Mucosa of descending colon (tissue), 3 donors: ENCODE data around the gene FNDC10. TPM values are rescaled to one million over a fixed set of nuclear protein-coding genes. Genes with fewer than 3 reads are reported as not detected.

ENCODE experiments used
- ATAC-seq: fragments of 200-7000 bp; cut with Tn5 transposase; one replicate; pipeline ENCODE4 v1.9.1; 2020; ENCODE audit warnings: mild to moderate bottlenecking, moderate library complexity
- DNase-seq, 3 donors: peaks; one replicate each; pipeline ENCODE4 v3.0.0-alpha.2; 2020
- H3K36me3 ChIP-seq: fragments of 200-600 bp; one replicate; pipeline ENCODE4 v1.8.0; 2021; ENCODE audit warnings: low read depth, mild to moderate bottlenecking
- H3K4me1 ChIP-seq: fragments of 200-600 bp; one replicate; pipeline ENCODE4 v1.8.0; 2021; ENCODE audit warnings: low read depth, mild to moderate bottlenecking
- H3K4me3 ChIP-seq: fragments of 200-600 bp; one replicate; pipeline ENCODE4 v1.8.0; 2021; ENCODE audit warnings: mild to moderate bottlenecking
- H3K9me3 ChIP-seq: fragments of 200-600 bp; one replicate; pipeline ENCODE4 v1.8.0; 2021; ENCODE audit warnings: mild to moderate bottlenecking
- intact Hi-C, 2 donors: fragments of 100-400 bp; cut with DNase I in 1 of 2; cut with micrococcal nuclease in 1 of 2; formaldehyde crosslinking; loops; one replicate each; pipeline versions ENCODE4 v1.11.0 to v1.11.1; 2022; cut with DNase I, micrococcal nuclease
- total RNA-seq, 3 donors: library from RNA; stranded (reverse); fragmentation: NEBNext Ultra II Directional in 2 of 3; extraction: Animal tissue kit (Norgen Biotek cat#: 25700) in 2 of 3; gene quantifications; one replicate each; pipeline versions ENCODE4 v1.2.1 to v1.2.4, GENCODE V29; 2021 to 2023
- TF ChIP-seq, protein P1 (sequence below): fragments of 200-600 bp; IDR thresholded peaks from one replicate; pipeline ENCODE4 v1.8.0; 2022; ENCODE audit warnings: antibody characterized with exemption, mild to moderate bottlenecking
- donor health status: DM: no; HTN: no; CAD: no; lungs with moderate emphysema.
- donor health status: DM: no; HTN: no; CAD: no.
- donor health status: DM: no; HTN: yes; CAD: no.

FNDC10 gene
- total RNA-seq, 3 donors from 2014 or later, result 1.2 to 3.2 (median 3.1) TPM

GRCh38 chr1:1631782-1632420, 32.0 kb upstream of the FNDC10 start, which contains the start of gene MMP23B:
Gene MMP23B (plus strand): TSS chr1:1632173. CDS start chr1:1632219, 46 bp downstream.
- Histone ChIP-seq H3K9me3 (no peaks in the 10 kb centered on the region), H3K4me3 (no peak within 1 kb of the TSS), H3K4me1 (peaks cover 12% of the 10 kb centered on the region), H3K36me3 (no peaks in the 10 kb centered on the region)
- DNase-seq, result peak in 1 of 3 donors; percentile 60
- ATAC-seq, result no peak
- TF ChIP-seq, protein P1, sequence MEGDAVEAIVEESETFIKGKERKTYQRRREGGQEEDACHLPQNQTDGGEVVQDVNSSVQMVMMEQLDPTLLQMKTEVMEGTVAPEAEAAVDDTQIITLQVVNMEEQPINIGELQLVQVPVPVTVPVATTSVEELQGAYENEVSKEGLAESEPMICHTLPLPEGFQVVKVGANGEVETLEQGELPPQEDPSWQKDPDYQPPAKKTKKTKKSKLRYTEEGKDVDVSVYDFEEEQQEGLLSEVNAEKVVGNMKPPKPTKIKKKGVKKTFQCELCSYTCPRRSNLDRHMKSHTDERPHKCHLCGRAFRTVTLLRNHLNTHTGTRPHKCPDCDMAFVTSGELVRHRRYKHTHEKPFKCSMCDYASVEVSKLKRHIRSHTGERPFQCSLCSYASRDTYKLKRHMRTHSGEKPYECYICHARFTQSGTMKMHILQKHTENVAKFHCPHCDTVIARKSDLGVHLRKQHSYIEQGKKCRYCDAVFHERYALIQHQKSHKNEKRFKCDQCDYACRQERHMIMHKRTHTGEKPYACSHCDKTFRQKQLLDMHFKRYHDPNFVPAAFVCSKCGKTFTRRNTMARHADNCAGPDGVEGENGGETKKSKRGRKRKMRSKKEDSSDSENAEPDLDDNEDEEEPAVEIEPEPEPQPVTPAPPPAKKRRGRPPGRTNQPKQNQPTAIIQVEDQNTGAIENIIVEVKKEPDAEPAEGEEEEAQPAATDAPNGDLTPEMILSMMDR, result no peak
- intact Hi-C loops, result no loop called here

- peak; percentile 5 for ATAC-seq
- Histone ChIP-seq H3K4me3 (no peak overlapping the region), H3K36me3 (no peaks in the 10 kb centered on the region), H3K4me1 (peaks cover 19% of the 10 kb centered on the region), H3K9me3 (no peaks in the 10 kb centered on the region)
- peak; percentile 48 to 79 (median 72) for DNase-seq
- TF ChIP-seq, protein P1, result no peak
- intact Hi-C loops, result no loop called here
Measured at GRCh38 chr1:1630965-1631781, 31.2 kb upstream of the FNDC10 start.

GRCh38 chr1:1630191-1630964, 30.4 kb upstream of the FNDC10 start:
- Histone ChIP-seq H3K4me1 (peaks cover 19% of the 10 kb centered on the region), H3K9me3 (no peaks in the 10 kb centered on the region), H3K4me3 (no peak overlapping the region), H3K36me3 (no peaks in the 10 kb centered on the region)
- intact Hi-C loops, result no loop called here
- TF ChIP-seq, protein P1, result no peak
- peak; percentile 73 for ATAC-seq
- DNase-seq, result peak; percentile 79 to 94 (median 89)

DNA sequence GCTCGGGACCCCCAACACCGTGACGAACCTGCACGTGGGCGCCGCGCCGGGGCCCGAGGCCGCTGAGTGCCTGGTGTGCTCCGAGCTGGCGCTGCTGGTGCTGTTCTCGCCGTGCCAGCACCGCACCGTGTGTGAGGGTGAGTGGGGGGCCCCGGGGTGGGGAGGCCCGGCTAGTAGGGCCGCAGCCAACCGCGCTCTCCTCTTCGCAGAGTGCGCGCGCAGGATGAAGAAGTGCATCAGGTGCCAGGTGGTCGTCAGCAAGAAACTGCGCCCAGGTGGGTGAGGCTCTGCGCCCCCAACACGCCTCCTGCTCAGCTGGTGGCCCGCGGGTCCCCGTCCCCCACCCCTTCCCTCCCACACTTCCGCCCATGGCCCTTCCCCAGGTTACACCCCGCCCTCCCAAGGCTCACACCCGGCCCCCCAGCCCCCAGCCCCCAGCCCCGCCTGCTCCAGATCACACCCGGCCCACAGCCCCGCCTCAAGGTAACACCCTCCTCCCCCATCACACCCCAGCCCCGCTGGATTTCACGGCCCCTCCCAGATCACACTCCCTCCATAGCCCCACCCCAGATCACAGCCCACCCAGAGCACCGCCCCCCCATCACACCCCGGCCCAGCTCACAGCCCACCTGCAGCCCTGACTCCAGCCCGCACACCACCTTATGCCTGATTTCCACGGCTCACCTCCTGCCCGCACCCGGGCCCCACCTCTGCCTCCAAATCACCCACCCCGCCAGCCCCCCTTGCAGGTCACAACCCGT, 29.7 kb upstream of the FNDC10 start:
- TF ChIP-seq, protein P1, result no peak
- Histone ChIP-seq H3K9me3 (no peaks in the 10 kb centered on the region), H3K36me3 (no peaks in the 10 kb centered on the region), H3K4me1 (peaks cover 19% of the 10 kb centered on the region), H3K4me3 (no peak overlapping the region)
- intact Hi-C loops, result no loop called here
- DNase-seq (peak; percentile 48 to 88 (median 68)), ATAC-seq (peak; percentile 26)
